ENCODE results near the gene SLC25A21.

SLC25A21 gene

GRCh38 chr14:37142835-37143401, 29.5 kb downstream of the SLC25A21 start:
- DNase-seq (ENCODE audit: low spot score) = no peak

GRCh38 chr14:37140176-37140575, 32.2 kb downstream of the SLC25A21 start:
- DNase-seq (ENCODE audit: low spot score) = no peak

- no peak for DNase-seq (ENCODE audit: low spot score)
Observed at GRCh38 chr14:37139710-37140109, 32.7 kb downstream of the SLC25A21 start.

DNA sequence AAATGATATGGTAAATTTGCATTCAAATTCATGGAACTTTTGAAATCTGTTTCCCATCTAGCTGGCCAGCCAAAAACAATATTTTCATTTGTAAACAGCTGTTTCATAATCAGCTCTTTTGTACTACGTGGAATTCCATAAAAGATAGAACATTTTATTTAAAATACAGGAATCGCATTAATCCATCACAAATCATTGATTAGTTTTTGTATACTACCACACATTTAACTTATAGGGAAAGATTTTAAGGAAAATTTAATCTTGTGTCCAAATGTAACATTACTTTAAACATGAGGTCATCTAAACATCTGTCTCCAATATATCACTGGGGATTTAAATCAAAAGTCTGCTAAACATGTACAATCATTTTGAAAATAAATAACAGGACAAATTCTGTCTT, 33.5 kb downstream of the SLC25A21 start:
- no peak for DNase-seq (ENCODE audit: low spot score)

DNA sequence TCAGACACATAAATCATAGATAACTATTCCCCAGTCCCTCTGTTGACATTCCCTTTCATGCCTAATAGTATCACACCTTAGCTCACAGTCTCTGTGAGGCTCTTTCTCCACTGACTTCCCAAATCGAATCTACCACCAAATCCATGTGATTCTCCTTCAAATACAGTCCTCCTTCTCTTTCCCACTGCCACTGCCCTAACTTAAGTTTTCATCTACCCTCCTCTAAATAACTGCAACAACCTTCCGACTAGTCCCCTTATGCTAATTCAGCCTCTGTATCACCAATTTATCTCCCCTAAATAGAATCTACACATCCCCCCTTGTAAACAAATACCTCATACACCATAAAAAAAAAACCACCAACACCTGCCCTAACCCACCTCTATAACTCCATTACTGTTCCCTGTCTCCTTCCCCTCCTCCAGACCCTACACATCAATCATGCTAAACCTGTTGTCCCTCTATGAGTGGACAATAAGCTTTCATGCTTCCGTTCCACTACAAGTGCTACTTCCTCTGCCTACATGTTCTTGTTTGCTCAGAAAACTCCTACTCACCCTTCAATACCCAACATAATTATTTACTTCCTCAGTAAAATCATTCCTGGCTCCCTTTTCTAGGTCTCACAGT, 39.0 kb downstream of the SLC25A21 start:
- no peak for DNase-seq (ENCODE audit: low spot score)

GRCh38 chr14:37131205-37131604, 41.2 kb downstream of the SLC25A21 start:
- DNase-seq (ENCODE audit: low spot score) = no peak

DNA sequence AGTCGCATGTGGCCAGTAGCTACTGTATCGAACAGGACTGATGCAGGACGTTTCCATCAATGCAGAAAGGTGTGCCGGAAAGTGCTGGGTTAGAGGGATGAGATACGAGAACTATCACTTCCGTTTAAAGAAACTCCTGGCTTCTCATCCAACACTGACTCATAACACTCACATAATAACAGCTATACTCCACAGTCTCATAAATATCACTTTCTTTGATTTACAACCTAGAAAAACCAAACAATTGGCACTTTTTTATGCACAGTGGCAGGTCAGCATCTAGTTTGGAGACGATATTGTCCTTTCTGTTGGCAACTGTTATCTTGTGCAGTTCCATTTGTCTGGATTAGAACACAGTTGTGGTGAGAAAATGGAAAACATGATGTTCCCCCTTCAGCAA, 43.4 kb downstream of the SLC25A21 start:
- DNase-seq (ENCODE audit: low spot score) = no peak

DNA sequence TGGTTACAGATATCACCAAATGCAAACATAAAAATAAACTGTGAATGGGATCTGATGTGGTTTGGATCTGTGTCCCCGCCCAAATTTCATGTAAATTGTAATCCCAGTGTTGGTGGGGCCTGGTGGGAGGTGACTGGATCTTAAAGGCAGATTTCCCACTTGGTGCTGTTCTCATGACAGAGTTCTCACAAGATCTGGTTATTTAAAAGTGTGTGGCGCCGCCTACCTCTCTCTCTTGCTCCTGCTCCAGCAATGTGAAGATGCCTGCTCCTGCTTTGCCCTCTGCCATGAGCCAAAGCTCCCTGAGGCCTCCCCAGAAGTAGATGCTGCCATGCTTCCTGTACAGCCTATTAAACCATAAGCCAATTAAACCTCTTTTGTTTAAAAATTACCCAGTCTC, 47.8 kb downstream of the SLC25A21 start:
- no peak for DNase-seq (ENCODE audit: low spot score)

DNA sequence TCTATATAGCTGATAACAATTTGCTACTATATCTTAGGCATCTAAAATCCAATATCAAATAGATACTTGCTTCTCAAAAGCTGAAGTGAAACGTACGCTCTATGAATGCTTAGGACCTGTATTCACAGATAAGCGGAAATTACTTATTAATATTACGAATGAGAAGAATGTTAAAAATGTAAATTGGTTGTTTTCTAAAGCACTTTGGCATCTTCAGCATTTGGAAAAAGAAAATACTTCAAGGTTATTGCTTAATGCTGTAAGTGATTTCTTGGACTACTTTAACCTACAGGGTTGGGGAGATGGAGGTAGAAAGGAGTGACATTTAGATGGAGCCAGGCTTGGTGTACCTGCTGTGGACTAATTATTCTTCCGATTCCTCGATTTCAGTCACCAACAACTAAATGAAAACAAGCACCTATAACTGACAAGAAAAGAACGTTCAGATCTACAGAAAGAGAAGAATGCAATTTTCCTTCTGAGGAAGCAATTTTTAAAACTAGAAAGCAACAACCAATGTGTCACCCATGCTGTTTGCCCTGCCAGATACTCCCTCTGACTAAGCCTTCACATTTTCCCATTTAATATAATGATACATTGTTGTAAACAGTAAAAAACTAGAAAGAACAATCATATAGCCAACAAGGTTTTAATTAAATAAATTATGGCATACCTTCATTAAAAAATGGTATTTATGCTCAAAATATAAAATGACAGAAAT, 49.3 kb downstream of the SLC25A21 start:
- DNase-seq (ENCODE audit: low spot score) = no peak

DNA sequence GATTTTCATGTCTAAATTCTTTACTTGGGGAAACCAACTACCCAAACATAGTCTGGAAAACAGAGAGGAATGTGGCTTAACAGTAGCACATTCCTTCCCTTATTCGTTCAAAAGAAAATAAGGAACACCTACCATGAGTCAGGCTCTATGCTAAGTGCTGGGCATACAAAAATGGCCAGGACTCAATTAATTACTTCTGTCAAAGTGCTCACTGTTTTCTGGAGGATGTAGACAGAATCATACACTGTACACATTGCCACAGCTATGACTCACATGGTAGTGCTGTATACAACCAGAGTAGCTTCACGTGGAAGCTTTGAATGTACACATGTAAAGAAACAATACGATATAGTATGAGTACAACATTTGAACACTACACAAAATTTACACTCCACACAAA, 50.1 kb downstream of the SLC25A21 start:
- DNase-seq (ENCODE audit: low spot score) = no peak

DNA sequence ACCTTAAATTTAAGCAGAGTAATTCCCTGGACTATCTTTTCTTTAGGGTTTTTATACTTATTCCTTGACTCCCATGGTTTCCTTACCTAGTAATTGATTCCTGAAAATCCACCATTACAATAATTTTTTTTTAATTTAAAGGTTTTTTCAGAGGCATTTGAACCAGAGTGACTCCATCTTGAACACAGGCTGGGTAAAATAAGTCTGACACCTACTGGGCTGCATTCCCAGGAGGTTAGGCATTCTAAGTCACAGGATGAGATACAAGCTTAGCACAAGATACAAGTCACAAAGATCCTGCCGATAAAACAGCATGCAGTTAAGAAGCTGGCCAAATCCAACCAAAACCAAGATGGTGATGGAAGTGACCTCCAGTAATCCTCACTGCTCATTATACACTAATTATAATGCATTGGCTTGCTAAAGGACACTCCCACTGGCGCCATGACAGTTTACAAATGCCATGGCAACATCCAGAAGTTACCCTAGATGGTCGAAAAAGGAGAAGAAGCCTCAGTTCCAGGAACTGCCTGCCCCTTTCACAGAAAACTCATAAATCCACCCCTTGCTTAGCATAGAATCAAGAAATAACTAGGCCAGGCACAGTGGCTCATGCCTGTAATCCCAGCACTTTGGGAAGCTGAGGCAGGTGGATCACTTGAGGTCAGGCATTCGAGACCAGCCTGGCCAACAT, 53.6 kb downstream of the SLC25A21 start:
- no peak for DNase-seq (ENCODE audit: low spot score)

DNA sequence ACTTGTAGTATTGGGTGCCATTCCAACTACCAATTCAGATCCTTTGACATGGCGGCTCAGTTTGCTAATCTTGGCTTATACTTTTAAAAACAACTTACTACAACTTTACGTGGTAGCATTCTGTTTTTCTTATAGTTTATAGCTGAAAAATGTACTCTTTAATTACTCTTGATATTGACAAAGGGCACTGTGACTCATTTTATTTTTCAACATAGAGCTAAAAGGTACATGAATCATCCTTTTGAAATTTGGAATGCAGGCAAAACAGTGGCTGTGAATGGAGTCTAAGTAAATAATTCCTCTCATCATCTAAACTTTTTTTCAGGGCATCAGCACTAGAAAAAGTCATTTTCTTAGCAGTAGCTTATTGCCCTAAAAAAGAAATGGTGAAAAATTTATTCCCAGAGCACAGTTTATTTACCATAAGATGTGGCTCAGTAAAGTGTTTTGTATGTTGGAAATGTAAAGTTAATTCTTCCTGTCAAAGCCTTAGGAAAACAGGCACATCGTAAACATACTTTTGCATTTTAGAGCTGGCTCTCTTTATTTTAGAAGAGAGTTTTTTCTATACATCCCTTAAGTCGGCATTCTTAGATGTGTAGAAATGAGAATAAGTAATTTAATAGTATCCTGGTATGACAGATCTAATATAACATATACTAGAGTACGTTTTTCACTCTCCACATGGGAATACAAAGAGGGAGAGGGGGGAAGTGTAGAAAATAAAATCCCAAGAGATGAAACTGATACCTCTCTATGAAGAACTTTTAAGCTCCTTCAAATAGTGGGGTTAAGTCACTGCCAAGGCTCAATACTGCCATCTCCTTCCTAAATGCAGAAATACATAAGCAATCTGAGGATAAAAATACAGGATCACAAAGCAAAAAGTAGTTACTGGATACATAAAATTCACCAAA, 55.2 kb downstream of the SLC25A21 start:
- peak; percentile 71 for DNase-seq (ENCODE audit: low spot score)

DNA sequence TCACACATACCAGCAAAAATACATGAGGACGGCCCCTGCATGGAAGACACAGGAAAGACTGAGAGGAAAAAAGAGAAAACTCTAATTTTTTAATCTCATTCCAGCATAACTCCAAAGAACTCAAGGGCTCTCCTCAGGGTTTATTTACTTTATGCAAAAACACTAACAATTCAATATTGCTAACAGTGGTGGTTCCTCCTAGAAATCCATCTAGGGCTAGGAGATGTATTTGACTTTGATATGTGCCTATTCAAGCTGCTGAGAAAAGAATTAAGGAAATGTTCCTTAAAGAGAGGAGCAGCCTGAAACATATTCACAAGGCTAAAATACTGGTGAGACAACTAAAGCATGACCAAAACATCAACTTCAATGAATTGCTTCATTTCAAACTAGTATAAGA, 57.0 kb downstream of the SLC25A21 start:
- no peak for DNase-seq (ENCODE audit: low spot score)

- no peak for DNase-seq (ENCODE audit: low spot score)
Observed at GRCh38 chr14:37114559-37114958, 57.8 kb downstream of the SLC25A21 start.

- DNase-seq (ENCODE audit: low spot score) = peak; percentile 67
Observed at GRCh38 chr14:37114002-37114401, 58.4 kb downstream of the SLC25A21 start.

GRCh38 chr14:37098132-37098531, 74.3 kb downstream of the SLC25A21 start:
- DNase-seq (ENCODE audit: low spot score) = no peak

- no peak for DNase-seq (ENCODE audit: low spot score)
Observed at GRCh38 chr14:37094502-37094901, 77.9 kb downstream of the SLC25A21 start.

DNA sequence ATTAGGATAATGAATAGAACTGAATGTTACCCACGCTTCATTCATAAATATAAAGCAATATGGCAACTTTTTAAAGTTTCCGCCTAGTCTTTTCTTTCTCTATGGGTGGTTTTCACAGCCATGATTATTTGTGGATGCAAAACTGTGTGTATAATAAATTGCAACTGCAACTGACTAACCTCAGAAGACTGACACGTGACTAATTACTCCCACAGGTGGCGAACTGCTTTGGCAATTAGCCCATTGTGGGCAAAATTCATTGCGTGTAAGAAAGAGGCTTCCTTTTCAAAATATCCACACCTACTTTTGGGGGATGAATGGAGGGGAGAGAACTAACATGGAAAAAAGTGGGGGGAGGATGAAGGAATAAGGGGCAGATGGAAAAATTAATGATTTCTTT, 79.0 kb downstream of the SLC25A21 start:
- no peak for DNase-seq (ENCODE audit: low spot score)

GRCh38 chr14:37091651-37092050, 80.8 kb downstream of the SLC25A21 start:
- DNase-seq (ENCODE audit: low spot score) = no peak

DNA sequence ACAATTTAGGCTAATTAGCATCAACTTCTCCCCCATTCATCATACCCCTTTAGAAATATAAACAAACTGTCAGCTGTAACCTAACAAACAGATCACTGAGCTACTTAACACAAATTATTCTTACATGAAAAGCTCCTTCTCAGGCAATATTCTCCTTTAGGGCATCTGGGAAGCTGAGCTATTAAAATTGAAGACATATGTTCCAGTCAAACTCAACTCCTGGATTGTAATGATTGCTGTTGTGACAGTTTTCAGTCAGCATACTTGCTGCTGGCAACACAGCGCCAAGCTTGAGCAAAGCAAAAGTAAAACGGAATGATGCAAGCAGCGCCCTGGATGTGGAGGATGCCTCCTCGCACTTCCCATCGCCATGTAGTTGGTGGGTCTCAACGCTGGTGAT, 82.4 kb downstream of the SLC25A21 start:
- DNase-seq (ENCODE audit: low spot score) = no peak

DNA sequence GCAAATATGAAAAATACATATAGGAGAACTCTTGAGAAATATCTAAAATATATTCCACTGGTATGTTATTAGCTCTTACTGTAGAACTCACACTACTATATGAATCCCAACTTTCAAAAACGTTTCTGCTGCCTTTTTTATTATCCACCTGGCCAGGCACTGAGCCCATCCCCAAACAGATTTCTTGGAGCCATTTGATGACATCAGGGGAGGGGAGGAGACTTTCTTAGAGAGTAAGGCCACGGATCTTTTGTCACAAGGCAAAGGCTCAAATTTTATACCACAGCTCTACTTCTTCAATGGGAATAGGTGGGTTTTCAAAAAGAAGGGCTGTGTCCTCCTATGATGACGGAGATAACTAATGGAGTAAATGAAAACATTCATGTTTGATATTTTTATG, 83.0 kb downstream of the SLC25A21 start:
- no peak for DNase-seq (ENCODE audit: low spot score)
